HG02943 (cell line): ENCODE measurements around the gene HCST.
"Not testable (repeated sequence)": the region's sequence is repeated elsewhere in the genome, so short reads cannot be mapped to it uniquely, and the experiment has no call there.

Experiments
- ATAC-seq: cut with Tn5 transposase; IDR thresholded peaks from one replicate; pipeline ENCODE4 v1.9.1; 2021; ENCODE audit warnings: mild to moderate bottlenecking, low read depth, moderate library complexity; ENCODE audit not compliant: unreplicated experiment

The HCST gene

GRCh38 chr19:35879068-35879467, 23.3 kb upstream of the HCST start:
- no peak for ATAC-seq

GRCh38 chr19:35879770-35880317, 22.5 kb upstream of the HCST start:
- no peak for ATAC-seq

- ATAC-seq, result no peak
Observed at GRCh38 chr19:35882114-35882832, 20.1 kb upstream of the HCST start.

GRCh38 chr19:35883882-35884281, 18.4 kb upstream of the HCST start:
- no peak for ATAC-seq

- no peak for ATAC-seq
Observed at GRCh38 chr19:35885225-35885738, 17.0 kb upstream of the HCST start.

GRCh38 chr19:35885904-35886303, 16.4 kb upstream of the HCST start:
- no peak for ATAC-seq

- ATAC-seq, result no peak
Observed at GRCh38 chr19:35887197-35887596, 15.1 kb upstream of the HCST start.

- no peak for ATAC-seq
Observed at GRCh38 chr19:35888398-35888797, 13.9 kb upstream of the HCST start.

- ATAC-seq, result no peak
Observed at GRCh38 chr19:35889370-35890112, 12.8 kb upstream of the HCST start.

- ATAC-seq, result no peak
Observed at GRCh38 chr19:35890113-35890650, 12.1 kb upstream of the HCST start.

- not testable (repeated sequence) for ATAC-seq
Observed at GRCh38 chr19:35891819-35892218, 10.5 kb upstream of the HCST start.

GRCh38 chr19:35894342-35894741, 8.0 kb upstream of the HCST start:
- no peak for ATAC-seq

GRCh38 chr19:35895911-35896642, 6.3 kb upstream of the HCST start:
- no peak for ATAC-seq

GRCh38 chr19:35896643-35897040, 5.7 kb upstream of the HCST start:
- no peak for ATAC-seq

GRCh38 chr19:35897706-35898451, 4.5 kb upstream of the HCST start:
- no peak for ATAC-seq

GRCh38 chr19:35898499-35898809, 3.9 kb upstream of the HCST start:
- no peak for ATAC-seq

GRCh38 chr19:35899547-35900214, 2.6 kb upstream of the HCST start:
- ATAC-seq, result no peak

GRCh38 chr19:35901055-35901644, 1.2 kb upstream of the HCST start:
- ATAC-seq, result no peak

- no peak for ATAC-seq
Observed at GRCh38 chr19:35902870-35903475, 644 bp downstream of the HCST start.
